Heart right ventricle (tissue), 16 donors: Measurements from ENCODE around the gene EVX1. TPM values are rescaled to one million over a fixed set of nuclear protein-coding genes. Genes with fewer than 3 reads are reported as not detected.
A peak's percentile ranks its signal among the peaks of the same experiment; 100 is the strongest.

Source experiments
- ATAC-seq, 8 donors: fragments of 200-7000 bp; cut with Tn5 transposase; one replicate each; pipeline ENCODE4 v1.9.1; 2020; ENCODE audit warnings: mild to moderate bottlenecking in 8 of 8, moderate library complexity in 8 of 8, moderate number of reproducible peaks in 1 of 8
- DNase-seq, 2 donors: peaks; one replicate each; pipeline ENCODE4 v3.0.0-alpha.2; 2020
- H3K27ac ChIP-seq, 10 donors: fragments of 200-600 bp; sonication (generic) in 2 of 10; one replicate each; pipeline versions ENCODE4 v1.5.0 to v1.8.0; 2020 to 2022; ENCODE audit warnings: mild to moderate bottlenecking in 3 of 10
- H3K27me3 ChIP-seq, 7 donors: fragments of 200-600 bp; one replicate each; pipeline ENCODE4 v1.8.0; 2021 to 2022; ENCODE audit warnings: mild to moderate bottlenecking in 2 of 7
- H3K36me3 ChIP-seq, 9 donors: fragments of 200-600 bp; sonication (generic) in 1 of 9; one replicate each; pipeline versions ENCODE4 v1.5.0 to v1.8.0; 2020 to 2022; ENCODE audit warnings: mild to moderate bottlenecking in 2 of 9
- H3K4me1 ChIP-seq, 9 donors: fragments of 200-600 bp; sonication (generic) in 1 of 9; one replicate each; pipeline versions ENCODE4 v1.5.0 to v1.8.0; 2020 to 2022; ENCODE audit warnings: mild to moderate bottlenecking in 4 of 9
- H3K4me3 ChIP-seq, 10 donors: fragments of 200-600 bp; sonication (generic) in 2 of 10; one replicate each; pipeline versions ENCODE4 v1.5.0 to v1.8.0; 2020 to 2022; ENCODE audit warnings: mild to moderate bottlenecking in 7 of 10, moderate library complexity in 2 of 10
- H3K9me3 ChIP-seq, 11 donors: fragments of 200-600 bp in 10 of 11; sonication (generic) in 2 of 11; one replicate each; pipeline versions ENCODE4 v1.5.0 to v1.8.0; 2013 to 2022; ENCODE audit warnings: mild to moderate bottlenecking in 2 of 11, control low read depth in 1 of 11, moderate library complexity in 1 of 11
- CTCF ChIP-seq, 9 donors: fragments of 200-600 bp; sonication (generic) in 2 of 9; IDR thresholded peaks; one replicate each; pipeline versions ENCODE4 v1.5.0 to v1.8.0; 2021 to 2022; ENCODE audit warnings: antibody characterized with exemption in 9 of 9, mild to moderate bottlenecking in 5 of 9, moderate library complexity in 1 of 9
- WGBS, 2 donors: extraction: QIAGEN DNeasy Blood & Tissue Kit; methylation state at CpG; one replicate each; pipeline ENCODE4 v1.1.7; 2013; ENCODE audit warnings: inconsistent platforms in 1 of 2; 5-methylcytosine and 5-hydroxymethylcytosine counted together
- intact Hi-C, 10 donors: fragments of 100-400 bp; cut with DNase I; formaldehyde crosslinking; loops; one replicate each; pipeline versions ENCODE4 v1.11.1 to v1.14.2; 2022
- polyA plus RNA-seq, 2 donors: library from polyadenylated mRNA; stranded (reverse); fragments of 200-250 nt; gene quantifications; one replicate each; pipeline ENCODE4 v1.2.3, GENCODE V29; 2013
- total RNA-seq, 10 donors: library from RNA; stranded (reverse); fragmentation: NEBNext Ultra II Directional in 3 of 10; extraction: Animal tissue kit (Norgen Biotek cat#: 25700) in 3 of 10; gene quantifications; one replicate each; pipeline versions ENCODE4 v1.2.1 to v1.2.4, GENCODE V29; 2021 to 2023
- donor health status: Arrhythmogenic right ventricular cardiomyopathy.
- donor health status: ischemic (EF 13 %, LVEDD 7.1; RV severe dilation, severe dysfunction).
- donor health status: healthy with polysubstance abuse.
- donor health status: DM: no; HTN: yes; CAD: no.
- donor health status: DM: no; HTN: no; CAD: no.
- donor health status: ischemic (EF 25% LVEDD 6.9; RV normal size, moderate dysfunction).
- donor health status: ischemic (EF 25% LVEDD 5.7; RV mildly dilated, moderate dysfunction).
- donor health status: healthy.
- donor health status: DM: yes; HTN: yes; CAD: no.
- donor health status: Ischemic cardiomyopathy.
- donor health status: ischemic (EF 35%, LVEDD 5.7; RV mildly dilated, moderate dysfunction).
- donor health status: nonischemic (EF 11% LVEDD 7.7; RV severe dilation, severe dysfunction).
- donor health status: DM: yes; HTN: yes; CAD: no.
- donor health status: PGD.
- donor health status: ischemic (EF 29% LVEDD 5.4; RV normal size, mild dysfunction).
- donor health status: nonischemic (EF 23%, LVEDD 6.1; RV moderate dilation, normal function).

The EVX1 gene
- total and polyA plus RNA-seq, 12 donors, result not detected

- Histone ChIP-seq H3K27ac (no peak overlapping the region), H3K36me3 (no peaks in the 10 kb centered on the region), H3K4me1 (peaks cover 9 to 47% (median 32%) of the 10 kb centered on the region in 9 donors), H3K9me3 (no peaks in the 10 kb centered on the region), H3K27me3 (peaks cover 55 to 98% (median 97%) of the 10 kb centered on the region in 7 donors), H3K4me3 (no peak overlapping the region)
- ATAC-seq, result peak in 4 of 8 donors; percentile 54 to 66 (median 58)
- peak; percentile 82 to 83 for DNase-seq
- intact Hi-C loops, result loop anchor here (1.0 to 10.0 kb wide), 13 partner anchors 381 to 901 kb away; no protein-coding TSS in a partner anchor
- WGBS, 2 donors, result 3 to 4% methylated on average over 6 of the region's 6 CpGs
- TF ChIP-seq CTCF (IDR thresholded peaks at IDR 0.05), result peak; percentile 37 to 88 (median 83)
Measured at GRCh38 chr7:27196287-27196767, 46.3 kb upstream of the EVX1 start.

- no peak for TF ChIP-seq CTCF (IDR thresholded peaks at IDR 0.05)
- intact Hi-C loops, result loop anchor here (2.0 to 10.0 kb wide), 12 partner anchors 380 to 900 kb away; no protein-coding TSS in a partner anchor
- no peak overlapping the region for H3K4me3 ChIP-seq
- H3K4me1 ChIP-seq, result peaks cover 5 to 50% (median 28%) of the 10 kb centered on the region in 9 donors
- 16 to 18% methylated on average over 18 of the region's 18 CpGs for WGBS, 2 donors
- ATAC-seq (no peak), DNase-seq (no peak)
- H3K9me3 ChIP-seq, result no peaks in the 10 kb centered on the region
- H3K36me3 ChIP-seq, result no peaks in the 10 kb centered on the region
- H3K27ac ChIP-seq, result no peak overlapping the region
- peaks cover 49 to 98% (median 97%) of the 10 kb centered on the region in 7 donors for H3K27me3 ChIP-seq
Measured at GRCh38 chr7:27197137-27198042, 45.2 kb upstream of the EVX1 start.

- H3K4me3 ChIP-seq, result no peak overlapping the region
- H3K36me3 ChIP-seq, result no peaks in the 10 kb centered on the region
- WGBS, 2 donors, result 6 to 10% methylated on average over 29 of the region's 29 CpGs
- intact Hi-C loops, result loop anchor here (5.0 to 10.0 kb wide), 11 partner anchors 379 to 899 kb away; no protein-coding TSS in a partner anchor
- peaks cover 0 to 42% (median 22%) of the 10 kb centered on the region in 9 donors for H3K4me1 ChIP-seq
- no peak for DNase-seq
- no peak for TF ChIP-seq CTCF (IDR thresholded peaks at IDR 0.05)
- H3K9me3 ChIP-seq, result no peaks in the 10 kb centered on the region
- no peak for ATAC-seq
- no peak overlapping the region for H3K27ac ChIP-seq
- H3K27me3 ChIP-seq, result peaks cover 46 to 98% (median 97%) of the 10 kb centered on the region in 7 donors
Measured at GRCh38 chr7:27198138-27198841, 44.3 kb upstream of the EVX1 start.
